SIG-M5 treated with dmso at 0.1 percent for 504 hours (cell line): ENCODE measurements around the gene BRAT1.

Source experiments
- DNase-seq: peaks from one replicate; lab custom pipeline; 2025; ENCODE audit not compliant: unreplicated experiment; lab: John Stamatoyannopoulos, UW

The BRAT1 gene

DNA sequence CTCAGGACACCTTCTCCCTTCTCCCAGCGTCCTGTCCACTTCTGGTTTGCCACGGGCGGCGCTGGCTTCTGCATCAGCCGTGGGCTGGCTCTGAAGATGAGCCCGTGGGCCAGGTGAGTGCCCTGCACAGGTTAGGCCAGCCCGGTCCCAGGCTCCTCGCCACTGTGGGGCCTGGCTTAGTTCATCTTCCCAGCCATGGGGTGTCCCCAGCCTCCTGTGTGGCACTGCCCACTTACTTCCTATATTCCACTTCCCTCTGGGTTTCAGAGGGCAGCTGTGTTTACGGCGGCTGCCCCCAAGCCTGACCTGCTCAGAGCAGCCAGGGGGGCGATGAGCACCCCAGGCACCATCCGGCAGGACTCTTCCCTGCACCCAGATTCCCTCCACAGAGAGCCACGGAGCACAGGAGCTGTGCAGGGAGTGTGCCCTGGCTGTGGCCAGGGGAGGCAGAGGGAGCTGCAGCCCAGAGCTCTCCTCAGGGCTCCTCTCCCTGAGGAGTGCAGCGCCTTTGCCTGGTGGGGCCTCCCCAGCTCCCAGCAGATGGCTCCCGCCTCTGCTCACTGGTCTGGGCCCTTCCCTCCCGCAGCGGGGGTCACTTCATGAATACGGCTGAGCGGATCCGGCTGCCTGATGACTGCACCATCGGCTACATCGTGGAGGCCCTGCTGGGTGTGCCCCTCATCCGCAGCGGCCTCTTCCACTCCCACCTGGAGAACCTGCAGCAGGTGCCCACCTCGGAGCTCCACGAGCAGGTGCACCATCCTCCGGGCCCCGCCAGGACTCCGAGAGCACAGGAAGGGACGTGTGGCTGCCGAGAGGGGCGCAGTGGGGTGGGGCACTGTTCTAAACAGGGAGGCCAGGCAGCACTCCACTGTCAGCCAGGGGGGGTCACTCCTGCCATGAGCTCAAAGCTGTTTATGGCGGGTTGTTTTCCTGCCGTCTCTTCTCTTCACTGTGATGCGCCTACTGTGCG, 29.4 kb downstream of the BRAT1 start:
- DNase-seq: no peak

DNA sequence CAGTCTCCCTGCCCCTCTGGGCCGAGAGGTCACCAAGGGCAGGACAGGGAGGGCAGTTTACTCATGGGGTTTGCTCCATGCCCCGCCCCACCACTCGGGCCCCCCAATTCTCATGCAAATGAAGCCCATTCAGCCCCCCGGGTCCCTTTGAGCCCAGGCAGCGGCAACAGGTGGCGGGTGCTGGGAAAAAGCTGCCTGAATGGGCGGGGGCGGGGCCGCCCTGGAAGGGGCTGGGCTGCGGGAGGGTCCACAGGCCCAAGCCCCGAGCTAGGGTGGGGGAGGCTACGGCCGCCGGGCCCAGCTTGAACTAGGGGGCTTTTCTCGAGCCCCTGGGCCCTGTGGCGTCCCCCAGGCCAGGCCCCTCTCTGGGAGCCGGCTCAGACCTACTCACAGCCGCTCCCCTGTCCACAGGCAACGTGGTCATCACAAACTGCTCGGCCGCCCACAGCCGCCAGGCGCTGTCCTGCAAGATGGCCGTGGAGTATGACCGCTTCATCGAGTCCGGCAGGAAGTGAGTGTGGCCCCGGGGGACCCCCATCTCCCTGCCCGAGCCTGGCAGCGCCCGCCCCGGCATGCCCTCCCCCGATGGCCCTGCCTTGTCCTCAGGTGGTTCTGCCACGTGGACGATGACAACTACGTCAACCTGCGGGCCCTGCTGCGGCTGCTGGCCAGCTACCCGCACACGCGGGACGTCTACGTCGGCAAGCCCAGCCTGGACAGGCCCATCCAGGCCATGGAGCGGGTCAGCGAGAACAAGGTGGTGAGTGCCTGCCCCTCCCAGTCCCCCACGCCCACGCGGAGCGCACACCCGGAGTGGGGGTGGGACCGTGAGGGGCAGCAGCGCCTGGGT, 30.3 kb downstream of the BRAT1 start:
- no peak for DNase-seq

- DNase-seq: peak; percentile 67
Measured at GRCh38 chr7:2523941-2524807, 31.1 kb downstream of the BRAT1 start.

GRCh38 chr7:2523461-2523936, 31.8 kb downstream of the BRAT1 start:
- no peak for DNase-seq

DNA sequence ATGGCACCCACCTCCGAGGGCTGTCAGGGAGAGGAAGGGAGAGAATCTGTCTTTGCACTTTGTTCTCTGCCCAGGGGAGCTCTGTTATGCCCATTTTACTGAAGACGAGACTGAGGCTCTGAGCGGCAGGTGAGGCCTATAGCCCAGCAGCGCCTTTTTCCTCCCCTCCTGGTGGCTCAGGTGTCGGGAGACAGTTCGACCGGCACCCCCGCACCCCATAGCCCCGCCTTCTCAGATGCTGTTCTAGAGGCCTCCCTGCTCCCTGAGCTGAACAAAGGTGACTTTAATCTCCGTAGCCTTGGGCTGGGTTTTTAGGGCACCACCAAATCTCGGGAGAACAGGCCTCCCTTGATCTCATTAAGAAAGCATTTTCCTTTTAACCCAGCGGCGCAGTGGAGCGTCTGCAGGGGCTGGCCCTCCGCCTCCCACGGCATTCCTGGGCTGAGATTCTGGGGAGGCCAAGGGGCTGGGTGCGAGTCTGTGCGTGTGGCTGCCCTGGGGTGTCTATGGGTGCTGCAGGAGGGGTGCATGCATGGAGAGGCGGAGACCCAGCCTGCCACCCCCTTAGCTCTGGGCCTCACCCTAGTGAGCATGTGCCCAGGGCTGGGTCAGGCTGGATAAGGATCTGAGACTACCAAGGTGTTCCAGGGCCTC, 32.4 kb downstream of the BRAT1 start:
- DNase-seq: peak; percentile 57

DNA sequence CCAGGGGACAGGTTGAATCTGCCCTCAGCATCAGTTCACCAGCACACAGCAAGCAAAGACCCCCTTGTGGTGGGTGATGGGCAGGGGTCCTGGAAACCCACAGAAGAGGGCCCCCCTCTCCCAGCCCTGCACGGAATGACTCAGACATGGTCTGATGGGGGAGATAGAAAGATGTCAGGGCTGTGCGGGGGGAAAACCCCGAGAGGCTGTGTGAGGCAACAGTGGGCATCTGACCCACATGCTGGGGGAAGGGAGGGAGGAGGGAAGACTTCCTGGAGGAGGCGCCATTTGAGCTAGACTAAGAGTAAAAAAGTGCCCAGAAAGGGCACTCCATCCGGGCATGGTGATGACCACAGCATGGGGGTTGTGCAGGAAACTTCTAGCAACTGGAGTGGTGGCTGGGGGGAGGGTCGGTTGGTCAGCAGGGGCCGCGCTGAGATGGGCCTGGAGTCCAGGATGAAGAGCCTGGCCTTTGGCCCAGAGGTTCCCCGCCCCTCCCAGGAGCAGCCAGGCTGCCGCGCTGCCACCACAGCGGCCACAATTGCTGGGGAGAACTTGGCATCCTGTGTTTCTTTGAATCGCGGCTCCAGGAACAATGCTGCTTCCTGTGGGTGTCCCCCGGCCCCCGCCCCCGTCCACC, 33.3 kb downstream of the BRAT1 start:
- DNase-seq: peak; percentile 40

DNA sequence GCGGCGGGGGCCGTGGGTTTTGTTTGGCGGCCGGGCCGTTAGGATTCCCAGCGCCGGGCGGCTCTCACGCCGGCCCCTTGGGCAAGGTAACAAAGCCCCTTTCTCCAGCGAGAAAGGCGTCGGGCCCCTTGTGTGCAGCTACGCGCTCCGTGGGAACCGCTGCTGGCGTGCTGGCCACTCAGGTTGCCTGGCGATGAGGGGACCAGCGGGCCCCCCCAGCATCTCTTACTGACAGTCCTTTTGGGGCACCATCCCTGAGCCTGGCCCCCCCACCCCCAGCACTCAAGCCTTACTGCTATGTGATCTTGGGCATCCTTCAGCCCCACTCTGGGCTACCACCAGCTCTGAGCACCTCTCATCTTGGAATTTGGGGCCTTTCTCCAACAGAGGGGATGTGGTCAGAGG, 34.0 kb downstream of the BRAT1 start:
- no peak for DNase-seq

DNA sequence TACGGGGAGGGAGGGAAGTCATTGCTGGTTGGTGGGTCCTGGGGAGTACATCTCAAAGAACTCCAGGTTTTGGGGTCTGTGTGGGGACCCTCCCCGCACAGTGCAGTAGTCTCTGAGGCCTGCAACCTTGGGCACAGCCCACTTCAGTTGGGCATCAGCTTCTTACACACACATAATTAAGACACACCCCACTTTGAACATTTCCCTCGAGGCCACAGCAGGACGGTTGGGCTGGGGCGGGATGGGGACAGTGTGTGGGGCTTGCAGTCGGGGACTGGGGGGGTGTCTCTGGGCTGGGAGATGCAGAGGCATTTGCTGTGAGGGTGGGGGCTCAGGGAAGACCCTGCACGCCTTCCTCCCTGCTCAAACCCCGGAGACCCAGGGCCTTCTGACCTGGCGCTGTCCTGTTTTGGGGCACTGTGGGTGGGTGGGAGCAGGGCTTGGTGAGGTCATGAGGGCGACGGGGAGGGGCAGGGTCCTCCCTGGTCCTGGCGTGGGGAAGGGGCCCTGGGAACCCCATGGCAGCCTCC, 34.5 kb downstream of the BRAT1 start:
- DNase-seq: no peak

DNA sequence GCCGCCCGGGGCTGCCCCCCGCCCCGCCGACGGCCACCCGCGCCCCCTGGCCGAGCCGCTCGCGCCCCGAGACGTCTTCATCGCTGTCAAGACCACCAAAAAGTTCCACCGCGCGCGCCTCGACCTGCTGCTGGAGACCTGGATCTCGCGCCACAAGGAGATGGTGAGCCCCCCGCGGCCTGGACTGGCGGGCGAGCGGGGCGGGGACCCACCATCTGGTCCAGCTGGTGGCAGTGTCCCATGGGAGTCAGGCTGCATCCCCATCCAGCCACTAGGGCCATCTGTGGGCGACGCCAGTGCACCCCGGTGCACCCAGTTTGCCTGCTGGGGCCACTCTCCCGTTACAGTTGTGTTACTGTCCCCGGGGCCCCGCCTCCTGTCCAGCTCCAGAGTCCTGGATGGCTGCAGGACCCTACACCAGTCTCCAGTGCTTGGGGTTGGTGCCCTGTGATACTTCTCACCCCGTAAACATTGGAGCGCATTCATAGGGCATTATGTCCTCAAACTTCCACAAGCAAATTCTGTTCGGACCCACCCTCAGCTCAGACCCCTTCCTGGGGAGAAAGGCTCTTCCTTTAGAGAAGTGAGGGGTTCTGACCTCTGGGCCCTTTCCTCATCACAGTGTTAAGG, 35.1 kb downstream of the BRAT1 start:
- peak; percentile 16 for DNase-seq

GRCh38 chr7:2519119-2519930, 36.0 kb downstream of the BRAT1 start, which contains the start of gene LFNG:
Gene LFNG, plus strand, starts transcription at chr7:2519774. Its CDS starts 88 bp downstream, at chr7:2519862.
- peak; percentile 82 for DNase-seq

DNA sequence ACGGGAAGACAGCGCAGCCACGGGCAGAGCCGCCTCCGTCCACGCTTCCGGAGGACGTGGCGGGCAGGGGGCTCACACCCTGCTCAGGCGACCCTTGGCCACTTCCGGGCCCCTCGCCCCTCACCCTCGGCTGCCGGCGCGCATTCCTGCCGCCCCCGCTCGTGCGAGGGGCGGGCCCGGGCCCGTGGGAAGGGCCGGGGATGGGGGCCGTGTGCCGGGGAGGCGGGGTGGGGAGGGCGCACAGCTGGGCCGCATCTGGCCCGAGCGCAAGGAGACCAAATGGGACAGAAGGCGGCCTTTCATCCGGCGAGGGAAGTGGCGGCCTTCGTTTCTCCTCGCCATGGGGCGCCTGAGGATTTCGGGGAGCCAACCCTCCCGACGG, 36.6 kb downstream of the BRAT1 start:
- DNase-seq: no peak

DNA sequence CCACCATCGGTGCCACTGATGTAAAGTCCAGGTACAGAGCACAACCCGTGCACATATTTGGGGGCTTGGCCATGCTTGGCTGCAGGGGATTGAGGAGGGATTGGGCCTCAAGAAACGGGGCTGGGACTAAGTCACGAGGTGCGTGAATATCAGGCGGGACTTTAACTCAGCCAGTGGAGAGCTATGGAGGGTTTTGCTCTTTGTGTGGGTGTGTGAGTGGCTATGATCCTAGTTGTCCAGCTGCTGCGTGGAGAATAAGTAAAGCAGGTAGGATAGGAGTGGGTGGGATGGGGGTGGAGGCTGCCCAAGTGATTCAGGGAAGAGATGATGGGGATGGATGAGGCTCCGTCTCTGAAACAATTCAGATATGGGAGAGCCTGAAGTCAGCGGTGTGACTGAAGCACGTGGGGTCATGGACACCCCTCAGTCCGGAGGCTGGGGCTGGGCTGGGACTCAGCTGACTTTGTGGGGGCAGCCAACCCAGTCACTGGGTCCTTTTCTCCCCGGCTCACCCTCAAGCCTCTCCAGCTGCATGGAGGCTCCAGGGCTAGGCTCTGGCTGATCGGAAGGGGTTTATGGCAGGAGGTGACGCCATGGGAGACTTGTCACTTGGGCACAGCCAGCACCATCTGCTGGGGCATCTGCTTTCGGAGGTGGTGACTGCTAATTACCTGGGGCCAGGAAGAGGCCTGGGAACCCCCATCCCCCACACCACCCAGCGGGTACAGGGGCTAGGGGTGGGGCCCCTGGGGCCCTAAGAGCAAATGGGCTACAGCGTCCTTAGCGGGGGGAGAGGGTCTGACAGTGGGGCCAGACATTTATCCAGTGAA, 37.4 kb downstream of the BRAT1 start:
- DNase-seq: no peak

GRCh38 chr7:2517026-2517425, 38.3 kb downstream of the BRAT1 start:
- DNase-seq: no peak

DNA sequence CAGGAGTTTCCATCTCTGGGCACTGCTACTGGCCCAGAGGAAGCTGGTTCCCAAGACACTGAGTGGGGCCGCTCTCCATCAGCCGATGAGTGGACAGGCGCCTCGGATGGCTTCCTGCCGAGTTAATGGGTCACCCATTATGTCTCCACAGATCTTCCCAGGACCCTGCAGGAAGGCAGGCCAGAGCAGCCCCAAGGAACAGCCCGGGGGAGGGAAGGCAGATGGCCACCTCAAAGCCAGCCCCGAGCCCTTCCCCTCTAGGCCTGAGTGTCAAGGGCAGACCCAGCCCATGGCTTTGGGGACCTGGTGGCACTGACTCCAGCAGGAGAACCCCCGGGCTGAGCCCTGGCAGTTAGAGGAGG, 39.1 kb downstream of the BRAT1 start:
- no peak for DNase-seq

DNA sequence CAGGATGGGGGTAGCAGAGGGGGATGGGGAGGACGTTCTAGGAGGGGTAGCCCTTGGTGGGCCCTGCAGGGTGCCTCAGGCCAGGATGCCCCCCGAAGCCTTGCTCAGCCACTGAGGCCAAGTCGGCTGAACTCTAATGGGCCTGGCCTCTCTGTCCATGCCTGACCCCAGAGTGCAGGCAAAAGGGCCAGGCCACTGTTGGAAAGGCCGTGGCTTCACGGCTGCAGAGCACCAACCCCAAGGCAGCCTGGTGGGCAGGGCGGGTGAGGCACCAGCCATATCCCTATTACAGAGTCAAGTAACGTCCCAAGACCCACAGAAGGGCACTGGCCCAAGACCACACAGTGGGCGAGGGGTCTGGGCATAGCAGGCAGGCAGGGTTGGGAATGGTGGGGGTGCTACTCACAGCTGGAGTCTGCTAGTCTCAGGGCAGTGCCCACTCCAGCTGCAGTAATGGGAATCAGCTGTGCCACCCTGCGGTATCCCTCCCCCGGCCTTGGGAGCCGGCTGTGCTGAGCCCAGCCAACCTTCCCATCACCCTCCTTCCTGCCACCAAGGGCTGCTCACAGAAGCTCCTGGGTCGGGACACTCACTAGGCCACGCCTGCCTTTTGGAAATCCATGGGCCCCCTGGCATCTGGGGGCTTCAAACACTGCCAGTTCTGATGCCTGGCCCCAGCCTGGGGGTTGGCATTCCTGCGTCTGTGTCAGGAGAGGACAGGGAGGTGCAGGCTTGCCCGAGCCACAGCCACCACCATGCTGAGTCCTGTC, 39.7 kb downstream of the BRAT1 start:
- no peak for DNase-seq
